LNCaP clone FGC (cell line): Measurements from ENCODE around the gene RPS6KC1.
A peak's percentile ranks its signal among the peaks of the same experiment; 100 is the strongest.

Experiments used
- DNase-seq: peaks from one replicate; pipeline ENCODE4 v3.0.0-alpha.2; 2011; ENCODE audit warnings: low read depth
- H3K4me3 ChIP-seq: 2 replicates; pipeline ENCODE4 v1.5.1; 2011; ENCODE audit warnings: mild to moderate bottlenecking, low read depth, low read length, control low read depth
- CTCF ChIP-seq: IDR thresholded peaks from 2 replicates; pipeline ENCODE4 v1.5.1; 2012; ENCODE audit warnings: mild to moderate bottlenecking; ENCODE audit not compliant: control insufficient read depth, insufficient read depth; ENCODE audit errors: extremely low read depth

Gene RPS6KC1

GRCh38 chr1:213277036-213277435 lies 226.0 kb downstream of the RPS6KC1 start:
- TF ChIP-seq CTCF: no peak
- H3K4me3 ChIP-seq: no peak overlapping the region

GRCh38 chr1:213279410-213279809 lies 228.4 kb downstream of the RPS6KC1 start:
- no peak for TF ChIP-seq CTCF
- H3K4me3 ChIP-seq: no peak overlapping the region
- DNase-seq: no peak

More at GRCh38 chr1:213277036-213277435, 226.0 kb downstream of the RPS6KC1 start:
- no peak for DNase-seq

GRCh38 chr1:213281640-213282301 lies 230.7 kb downstream of the RPS6KC1 start:
- no peak for TF ChIP-seq CTCF
- no peak for DNase-seq
- no peak overlapping the region for H3K4me3 ChIP-seq

- no peak for TF ChIP-seq CTCF
- no peak for DNase-seq
- H3K4me3 ChIP-seq: no peak overlapping the region
These were observed 233.6 kb downstream of the RPS6KC1 start for GRCh38 chr1:213284626-213285025.

GRCh38 chr1:213286235-213286634 lies 235.2 kb downstream of the RPS6KC1 start:
- H3K4me3 ChIP-seq: no peak overlapping the region
- no peak for DNase-seq
- TF ChIP-seq CTCF: peak; percentile 40

- no peak overlapping the region for H3K4me3 ChIP-seq
- no peak for DNase-seq
- no peak for TF ChIP-seq CTCF
These were observed 236.9 kb downstream of the RPS6KC1 start for GRCh38 chr1:213287987-213288386.

GRCh38 chr1:213291526-213291925 lies 240.5 kb downstream of the RPS6KC1 start:
- no peak for TF ChIP-seq CTCF
- H3K4me3 ChIP-seq: no peak overlapping the region
- DNase-seq: no peak
